DND-41 (cell line): ENCODE results near the gene UNC5C.
"Not testable (repeated sequence)": the region's sequence is repeated elsewhere in the genome, so short reads cannot be mapped to it uniquely, and the experiment has no call there.

ENCODE experiments used
- CTCF ChIP-seq: IDR thresholded peaks from 2 replicates; pipeline ENCODE4 v1.5.1; 2012; ENCODE audit warnings: borderline replicate concordance, low read length, moderate library complexity, mild to moderate bottlenecking; ENCODE audit not compliant: poor library complexity, severe bottlenecking; ENCODE audit errors: extremely low read depth
- EZH2 ChIP-seq: IDR thresholded peaks from 3 replicates; pipeline ENCODE4 v1.6.1; 2012; ENCODE audit warnings: borderline replicate concordance, low read depth, mild to moderate bottlenecking, moderate library complexity, low read length, inconsistent platforms; ENCODE audit not compliant: severe bottlenecking

GRCh38 chr4:95134016-95134415, 414.8 kb downstream of the UNC5C start:
- not testable (repeated sequence) for TF ChIP-seq CTCF, EZH2
